Stimulated activated naive B cell treated with anti-CD40 and anti-IgM and Interleukin-4, amounts not matched to agents 10 μg/mL and 1 μg/mL and 100 μg/mL, for 72 hours (primary cell): ENCODE data around the gene USP36.
"Not testable (repeated sequence)": the region's sequence is repeated elsewhere in the genome, so short reads cannot be mapped to it uniquely, and the experiment has no call there.

Experiments
- ATAC-seq, 2 donors: fragments of 150-1000 bp; cut with Tn5 transposase; replicated peaks; 2 replicates each; pipeline ENCODE4 v1.10.0; 2021; ENCODE audit warnings: moderate library complexity in 1 of 2
- DNase-seq: peaks from one replicate; pipeline ENCODE4 v3.0.0; 2021
- H3K27ac Mint-ChIP-seq: one replicate; pipeline ENCODE4 v1.8.0; 2022; ENCODE audit warnings: mild to moderate bottlenecking, mixed read lengths
- H3K27me3 Mint-ChIP-seq, 2 donors: one replicate each; pipeline ENCODE4 v1.8.0; 2022; ENCODE audit warnings: mixed read lengths in 2 of 2
- H3K36me3 Mint-ChIP-seq, 2 donors: one replicate each; pipeline ENCODE4 v1.8.0; 2022; ENCODE audit warnings: mixed read lengths in 2 of 2, mild to moderate bottlenecking in 1 of 2
- H3K4me1 Mint-ChIP-seq, 2 donors: one replicate each; pipeline ENCODE4 v1.8.0; 2022; ENCODE audit warnings: mixed read lengths in 2 of 2, mild to moderate bottlenecking in 1 of 2
- H3K4me3 Mint-ChIP-seq, 2 donors: one replicate each; pipeline ENCODE4 v1.8.0; 2022; ENCODE audit warnings: mild to moderate bottlenecking in 2 of 2, mixed read lengths in 2 of 2, moderate library complexity in 1 of 2
- H3K9me3 Mint-ChIP-seq, 2 donors: one replicate each; pipeline ENCODE4 v1.8.0; 2022; ENCODE audit warnings: mixed read lengths in 2 of 2, mild to moderate bottlenecking in 1 of 2

Gene USP36

GRCh38 chr17:78878871-78879527 is 38.4 kb upstream of the USP36 start:
- Mint-ChIP-seq H3K27ac (peak overlapping the region; percentile 4), H3K27me3 (peaks cover 5 to 12% of the 10 kb centered on the region in 2 donors), H3K36me3 (peaks cover 0 to 1% of the 10 kb centered on the region in 2 donors), H3K9me3 (no peaks in the 10 kb centered on the region), H3K4me1 (peaks cover 27 to 53% of the 10 kb centered on the region in 2 donors), H3K4me3 (peak overlapping the region; percentile 75 to 81)
- ATAC-seq: no peak
- no peak for DNase-seq

- DNase-seq: no peak
- Mint-ChIP-seq H3K4me1 (peaks cover 22 to 46% of the 10 kb centered on the region in 2 donors), H3K9me3 (no peaks in the 10 kb centered on the region), H3K27ac (no peak overlapping the region), H3K27me3 (peaks cover 5 to 11% of the 10 kb centered on the region in 2 donors), H3K36me3 (peaks cover 0 to 1% of the 10 kb centered on the region in 2 donors), H3K4me3 (peak overlapping the region in 1 of 2 donors; percentile 22)
- no peak for ATAC-seq
Measured at GRCh38 chr17:78878261-78878660, 37.6 kb upstream of the USP36 start.

DNA sequence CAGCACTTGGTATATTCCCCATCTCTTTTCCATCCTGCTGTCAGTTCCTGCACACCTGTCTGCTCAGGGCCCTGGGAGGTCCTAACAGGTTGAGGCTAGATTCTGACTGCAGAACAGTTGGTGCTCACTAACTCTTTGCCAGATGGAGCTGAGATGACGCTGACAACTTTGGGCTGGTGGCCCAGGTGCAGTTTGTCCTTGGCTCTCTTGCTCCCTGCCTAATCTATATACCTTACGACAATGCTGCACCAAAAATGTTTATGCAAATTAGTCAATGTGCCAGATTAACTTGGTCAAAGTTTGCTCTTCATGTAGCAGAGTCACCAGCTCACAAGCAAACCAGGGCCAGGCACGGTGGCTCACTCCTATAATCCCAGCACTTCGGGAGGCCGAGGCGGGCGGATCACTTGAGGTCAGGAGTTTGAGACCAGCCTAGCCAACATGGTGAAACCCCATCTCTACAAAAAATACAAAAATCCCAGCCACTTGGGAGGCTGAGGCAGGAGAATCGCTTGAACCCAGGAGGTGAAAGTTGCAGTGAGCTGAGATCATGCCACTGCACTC is 36.4 kb upstream of the USP36 start:
- H3K36me3 Mint-ChIP-seq, H3K27me3 Mint-ChIP-seq, ATAC-seq, H3K9me3 Mint-ChIP-seq, H3K27ac Mint-ChIP-seq, H3K4me3 Mint-ChIP-seq, DNase-seq: not testable (repeated sequence)
- peaks cover 13 to 35% of the 10 kb centered on the region in 2 donors for H3K4me1 Mint-ChIP-seq

DNA sequence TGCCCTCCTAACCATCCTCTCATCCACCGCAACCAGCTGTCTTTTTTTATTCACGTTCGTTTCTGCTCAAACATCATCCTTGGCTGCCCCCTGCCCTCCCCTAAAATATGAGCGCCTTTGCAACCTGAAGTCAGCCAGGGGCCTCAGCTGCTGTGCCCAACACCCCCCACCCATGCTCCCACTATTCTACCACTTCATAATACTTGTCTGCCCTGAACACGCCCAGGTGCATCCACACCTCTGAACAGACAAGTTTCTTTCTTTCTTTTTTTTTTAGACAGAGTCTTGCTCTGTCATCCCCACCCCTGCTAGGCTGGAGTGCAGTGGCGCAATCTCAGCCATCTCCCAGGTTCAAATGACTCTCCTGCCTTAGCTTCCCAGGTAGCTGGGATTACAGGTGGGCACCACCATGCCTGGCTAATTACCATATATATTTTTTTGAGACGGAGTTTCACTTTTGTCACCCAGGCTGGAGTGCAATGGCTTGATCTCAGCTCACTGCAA is 35.5 kb upstream of the USP36 start:
- no peak overlapping the region for H3K4me3 Mint-ChIP-seq
- DNase-seq (no peak), ATAC-seq (no peak)
- H3K4me1 Mint-ChIP-seq: peaks cover 13 to 35% of the 10 kb centered on the region in 2 donors
- peak overlapping the region; percentile 57 for H3K27ac Mint-ChIP-seq
- peaks cover 5 to 8% of the 10 kb centered on the region in 2 donors for H3K27me3 Mint-ChIP-seq
- no peaks in the 10 kb centered on the region for H3K9me3 Mint-ChIP-seq
- no peaks in the 10 kb centered on the region for H3K36me3 Mint-ChIP-seq

DNA sequence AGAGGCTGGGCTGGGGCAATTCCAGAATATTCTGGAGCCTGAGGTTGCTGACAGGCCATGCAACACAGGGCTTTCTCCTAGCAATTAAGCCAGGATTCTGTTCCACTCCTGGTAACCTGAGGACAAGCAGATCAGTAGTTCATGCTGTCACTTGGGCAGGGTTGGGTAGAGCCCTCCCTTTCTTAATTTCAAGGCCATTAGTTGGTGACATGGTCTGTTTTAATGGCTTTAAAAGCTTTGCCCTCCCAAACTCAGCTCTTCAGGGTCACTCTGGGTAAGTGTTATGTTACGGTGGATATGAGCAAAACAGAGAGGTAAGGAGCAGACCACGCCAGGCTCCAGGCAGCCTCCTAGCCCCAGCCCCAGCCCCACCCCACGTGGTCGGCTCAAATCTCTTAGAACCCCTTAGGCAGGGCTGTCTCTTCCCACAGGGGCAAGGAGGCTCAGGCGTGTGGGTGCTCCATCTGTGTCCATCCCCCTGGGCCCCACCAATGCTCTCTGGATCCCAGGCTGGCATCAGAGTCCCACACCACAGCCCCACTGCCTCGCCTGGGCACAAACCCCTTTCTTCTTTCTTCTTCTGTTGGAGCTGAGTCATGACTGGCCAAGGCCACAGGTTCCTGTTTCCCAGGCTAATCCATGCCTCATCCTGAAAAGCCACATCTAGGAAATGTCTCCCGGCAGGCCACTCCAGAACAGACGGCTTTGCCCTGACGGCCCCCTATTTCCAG is 34.9 kb upstream of the USP36 start:
- Mint-ChIP-seq H3K36me3 (peaks cover 0 to 2% of the 10 kb centered on the region in 2 donors), H3K4me1 (peaks cover 13 to 35% of the 10 kb centered on the region in 2 donors), H3K4me3 (no peak overlapping the region), H3K9me3 (no peaks in the 10 kb centered on the region), H3K27ac (no peak overlapping the region), H3K27me3 (peaks cover 5 to 8% of the 10 kb centered on the region in 2 donors)
- DNase-seq (no peak), ATAC-seq (no peak)

DNA sequence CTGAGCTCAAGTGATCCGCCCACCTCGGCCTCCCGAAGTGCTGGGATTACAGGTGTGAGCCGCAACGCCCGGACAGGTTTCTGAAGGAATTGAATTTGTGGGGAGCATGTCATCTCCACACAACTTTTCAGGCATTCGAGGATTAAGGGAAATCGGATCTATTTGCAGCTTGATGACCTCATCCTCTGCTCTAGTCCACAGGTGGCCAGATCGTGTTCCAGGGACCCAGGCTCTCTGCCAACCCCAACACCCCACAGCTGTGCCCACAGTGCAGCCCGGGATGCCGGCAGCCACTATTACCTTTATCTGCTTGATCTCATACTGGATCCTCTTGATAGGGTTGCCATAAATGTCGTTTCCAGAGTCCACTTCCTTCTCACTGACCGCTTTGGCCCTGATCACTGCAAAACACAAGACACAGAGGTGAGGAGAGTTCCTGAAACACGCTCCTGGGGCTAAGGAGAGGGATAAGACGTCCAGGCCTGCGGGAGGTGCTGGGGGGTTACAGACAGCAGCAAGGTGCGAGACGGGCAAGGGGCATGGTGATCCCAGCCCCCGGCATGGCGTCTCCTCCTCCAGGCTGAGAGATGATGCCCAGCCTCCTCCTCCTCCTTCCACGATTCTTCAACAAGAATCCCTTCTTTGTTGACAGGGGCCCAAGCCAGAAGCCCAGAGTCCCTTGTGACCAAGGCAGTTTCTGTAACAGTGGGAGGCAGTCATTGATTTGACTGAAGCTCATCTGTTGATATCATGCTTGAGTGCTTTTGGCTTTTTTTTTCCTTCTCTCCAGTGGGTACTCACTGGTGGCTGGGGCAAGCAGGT is 33.1 kb upstream of the USP36 start:
- Mint-ChIP-seq H3K4me3 (no peak overlapping the region), H3K9me3 (no peaks in the 10 kb centered on the region), H3K27me3 (peaks cover under 1 to 8% of the 10 kb centered on the region in 2 donors), H3K36me3 (peaks cover 2 to 4% of the 10 kb centered on the region in 2 donors), H3K27ac (no peak overlapping the region), H3K4me1 (peaks cover 6 to 19% of the 10 kb centered on the region in 2 donors)
- ATAC-seq (no peak), DNase-seq (no peak)

- H3K4me3 Mint-ChIP-seq: no peak overlapping the region
- DNase-seq (no peak), ATAC-seq (no peak)
- peaks cover 0 to 8% of the 10 kb centered on the region in 2 donors for H3K27me3 Mint-ChIP-seq
- peaks cover 2 to 4% of the 10 kb centered on the region in 2 donors for H3K36me3 Mint-ChIP-seq
- peaks cover 6 to 12% of the 10 kb centered on the region in 2 donors for H3K4me1 Mint-ChIP-seq
- no peaks in the 10 kb centered on the region for H3K9me3 Mint-ChIP-seq
- H3K27ac Mint-ChIP-seq: no peak overlapping the region
Measured at GRCh38 chr17:78872486-78872885, 31.9 kb upstream of the USP36 start.

GRCh38 chr17:78870621-78871020 is 30.0 kb upstream of the USP36 start:
- Mint-ChIP-seq H3K36me3 (peaks cover 2 to 4% of the 10 kb centered on the region in 2 donors), H3K9me3 (no peaks in the 10 kb centered on the region), H3K27ac (no peak overlapping the region), H3K4me1 (peaks cover under 1 to 4% of the 10 kb centered on the region in 2 donors), H3K27me3 (no peaks in the 10 kb centered on the region), H3K4me3 (no peak overlapping the region)
- DNase-seq (no peak), ATAC-seq (no peak)

DNA sequence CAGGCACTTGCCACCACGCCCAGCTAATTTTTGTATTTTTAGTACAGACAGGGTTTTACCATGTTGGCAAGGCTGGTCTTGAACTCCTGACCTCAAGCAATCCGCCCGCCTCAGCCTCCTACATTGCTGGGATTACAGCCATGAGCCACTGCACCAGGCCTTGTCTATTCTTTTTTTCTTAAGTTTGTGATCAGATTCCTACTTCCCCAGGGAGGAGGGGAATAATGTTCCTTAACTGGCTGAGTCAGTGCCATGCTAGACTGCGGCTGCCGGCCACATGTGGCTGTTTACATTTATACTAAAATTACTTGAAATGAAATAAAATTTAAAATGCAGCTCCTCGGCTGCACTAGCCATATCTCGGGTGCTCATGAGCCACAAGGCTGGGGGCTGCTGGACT is 27.8 kb upstream of the USP36 start:
- Mint-ChIP-seq H3K27ac (peak overlapping the region; percentile 42), H3K27me3 (no peaks in the 10 kb centered on the region), H3K9me3 (no peaks in the 10 kb centered on the region), H3K36me3 (peaks cover 2 to 4% of the 10 kb centered on the region in 2 donors), H3K4me1 (peaks cover 0 to 3% of the 10 kb centered on the region in 2 donors), H3K4me3 (no peak overlapping the region)
- ATAC-seq: no peak
- no peak for DNase-seq

GRCh38 chr17:78867046-78867445 is 26.4 kb upstream of the USP36 start:
- H3K27me3 Mint-ChIP-seq, H3K9me3 Mint-ChIP-seq, DNase-seq, H3K36me3 Mint-ChIP-seq, H3K4me1 Mint-ChIP-seq, ATAC-seq, H3K4me3 Mint-ChIP-seq, H3K27ac Mint-ChIP-seq: not testable (repeated sequence)

- Mint-ChIP-seq H3K4me1 (peaks cover 0 to 3% of the 10 kb centered on the region in 2 donors), H3K27ac (no peak overlapping the region), H3K4me3 (no peak overlapping the region), H3K27me3 (no peaks in the 10 kb centered on the region), H3K36me3 (peaks cover 2 to 4% of the 10 kb centered on the region in 2 donors), H3K9me3 (no peaks in the 10 kb centered on the region)
- DNase-seq: peak; percentile 50
- peak; percentile 62 to 67 for ATAC-seq
Measured at GRCh38 chr17:78865682-78866390, 25.2 kb upstream of the USP36 start.

- no peak for ATAC-seq
- peaks cover 0 to 3% of the 10 kb centered on the region in 2 donors for H3K4me1 Mint-ChIP-seq
Measured at GRCh38 chr17:78864117-78864516, 23.5 kb upstream of the USP36 start.

More at GRCh38 chr17:78864117-78864516, 23.5 kb upstream of the USP36 start:
- H3K27me3 Mint-ChIP-seq: no peaks in the 10 kb centered on the region
- H3K9me3 Mint-ChIP-seq: no peaks in the 10 kb centered on the region
- no peak overlapping the region for H3K27ac Mint-ChIP-seq
- no peak for DNase-seq
- no peak overlapping the region for H3K4me3 Mint-ChIP-seq
- no peaks in the 10 kb centered on the region for H3K36me3 Mint-ChIP-seq
